ENCODE results near the gene COL15A1. TPM values are rescaled to one million over a fixed set of nuclear protein-coding genes. Genes with fewer than 3 reads are reported as not detected.

The COL15A1 gene
- total and polyA plus RNA-seq, 2 of the 13 experiments (the other 11 are each of a cell fraction or from before 2014, with no cell fraction given): not detected

DNA sequence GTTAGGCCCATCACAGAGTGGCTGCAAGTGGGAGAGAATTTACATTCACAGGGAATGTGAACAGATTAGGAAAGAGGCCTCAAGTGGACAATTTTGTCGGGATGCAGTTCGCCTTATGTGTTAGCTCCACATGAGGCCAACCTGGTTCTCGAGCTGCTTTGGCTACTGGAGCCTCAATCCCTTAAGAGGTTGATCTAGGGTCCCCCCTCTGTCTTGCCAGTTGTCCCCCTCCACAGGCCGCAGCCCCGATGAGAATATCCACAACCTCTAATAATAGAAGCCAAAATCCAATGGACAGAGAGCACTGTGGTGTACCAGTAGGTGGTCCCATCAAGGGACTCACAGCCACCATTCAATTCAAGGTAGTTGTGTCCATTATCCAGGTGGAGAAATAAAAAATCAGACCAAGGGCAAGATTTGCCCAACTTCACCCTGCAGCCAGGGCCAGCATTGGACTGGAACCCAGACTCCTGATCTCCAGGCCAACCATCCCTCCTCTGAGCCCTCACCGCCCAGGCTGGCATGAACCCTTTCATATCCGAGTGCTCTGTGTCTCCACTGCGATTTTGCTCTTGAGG is 1.7 kb upstream of the COL15A1 start:
- Histone ChIP-seq H3K4me1 (ENCODE audit: insufficient read depth, low read length) (no peaks in the 10 kb centered on the region), H2AFZ (ENCODE audit: low read length) (no peak overlapping the region), H3K79me2 (ENCODE audit: insufficient read depth, low read length) (no peaks in the 10 kb centered on the region), H3K4me3 (replicated peaks in 1 of 3; ENCODE audit: insufficient read depth in 1 of 3, low read depth in 2 of 3, low read length in 3 of 3) (no peak overlapping the region), H3K4me2 (ENCODE audit: low read depth, low read length) (no peak overlapping the region), H3K36me3 (replicated peaks in 1 of 2; ENCODE audit: control insufficient read depth in 1 of 2, insufficient read depth in 2 of 2, low read length in 2 of 2) (no peaks in the 10 kb centered on the region), H3K9me3 (ENCODE audit: low read length) (no peaks in the 10 kb centered on the region), H3K27me3 (ENCODE audit: control insufficient read depth in 1 of 2, insufficient read depth in 2 of 2, low read length in 2 of 2) (peaks cover 0 to 22% of the 10 kb centered on the region in 2 experiments; a peak in 3 of 5 replicates), H3K27ac (ENCODE audit: extremely low read length, insufficient read depth, low read length) (no peak overlapping the region), H4K20me1 (ENCODE audit: insufficient read depth, low read length) (no peaks in the 10 kb centered on the region), H3K9ac (ENCODE audit: insufficient read depth, low read depth, low read length) (no peak overlapping the region)
- CTCF ChIA-PET (ENCODE audit: low intra/inter-chr PET ratio, low total read pairs): no interaction called here
- WGBS (ENCODE audit: low lambda C conversion rate): 14% methylated on average over 6 of the region's 8 CpGs
- TF ChIP-seq, protein P1, sequence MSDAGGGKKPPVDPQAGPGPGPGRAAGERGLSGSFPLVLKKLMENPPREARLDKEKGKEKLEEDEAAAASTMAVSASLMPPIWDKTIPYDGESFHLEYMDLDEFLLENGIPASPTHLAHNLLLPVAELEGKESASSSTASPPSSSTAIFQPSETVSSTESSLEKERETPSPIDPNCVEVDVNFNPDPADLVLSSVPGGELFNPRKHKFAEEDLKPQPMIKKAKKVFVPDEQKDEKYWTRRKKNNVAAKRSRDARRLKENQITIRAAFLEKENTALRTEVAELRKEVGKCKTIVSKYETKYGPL (CRISPR knock-in tag; IDR thresholded peaks at IDR 0.05): no peak
- no peak for TF ChIP-seq MED1 (CRISPR knock-in tag; IDR thresholded peaks at IDR 0.05)
- TF ChIP-seq, protein P2, sequence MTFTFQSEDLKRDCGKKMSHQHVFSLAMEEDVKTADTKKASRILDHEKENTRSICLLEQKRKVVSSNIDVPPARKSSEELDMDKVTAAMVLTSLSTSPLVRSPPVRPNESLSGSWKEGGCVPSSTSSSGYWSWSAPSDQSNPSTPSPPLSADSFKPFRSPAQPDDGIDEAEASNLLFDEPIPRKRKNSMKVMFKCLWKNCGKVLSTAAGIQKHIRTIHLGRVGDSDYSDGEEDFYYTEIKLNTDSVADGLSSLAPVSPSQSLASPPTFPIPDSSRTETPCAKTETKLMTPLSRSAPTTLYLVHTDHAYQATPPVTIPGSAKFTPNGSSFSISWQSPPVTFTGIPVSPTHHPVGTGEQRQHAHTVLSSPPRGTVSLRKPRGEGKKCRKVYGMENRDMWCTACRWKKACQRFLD (CRISPR knock-in tag; IDR thresholded peaks at IDR 0.05; ENCODE audit: borderline replicate concordance): no peak
- TF ChIP-seq CREM (IDR thresholded peaks at IDR 0.05): no peak
- TF ChIP-seq CREM (CRISPR knock-in tag; IDR thresholded peaks at IDR 0.05): no peak
- TF ChIP-seq, protein P3, sequence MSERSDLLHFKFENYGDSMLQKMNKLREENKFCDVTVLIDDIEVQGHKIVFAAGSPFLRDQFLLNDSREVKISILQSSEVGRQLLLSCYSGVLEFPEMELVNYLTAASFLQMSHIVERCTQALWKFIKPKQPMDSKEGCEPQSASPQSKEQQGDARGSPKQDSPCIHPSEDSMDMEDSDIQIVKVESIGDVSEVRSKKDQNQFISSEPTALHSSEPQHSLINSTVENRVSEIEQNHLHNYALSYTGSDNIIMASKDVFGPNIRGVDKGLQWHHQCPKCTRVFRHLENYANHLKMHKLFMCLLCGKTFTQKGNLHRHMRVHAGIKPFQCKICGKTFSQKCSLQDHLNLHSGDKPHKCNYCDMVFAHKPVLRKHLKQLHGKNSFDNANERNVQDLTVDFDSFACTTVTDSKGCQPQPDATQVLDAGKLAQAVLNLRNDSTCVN (CRISPR knock-in tag; IDR thresholded peaks at IDR 0.05; ENCODE audit: borderline replicate concordance): no peak
- TF ChIP-seq NFKB2 (CRISPR knock-in tag; IDR thresholded peaks at IDR 0.05; ENCODE audit: borderline replicate concordance): no peak
- no peak for TF ChIP-seq ZNF317 (CRISPR knock-in tag; IDR thresholded peaks at IDR 0.05)
- DNase-seq (ENCODE audit: low spot score) (no peak), ATAC-seq (no peak), FAIRE-seq (no peak)
- no TSS peak for BruUV-seq (replicated peaks)
- in situ Hi-C loops (cut with HindIII; ENCODE audit: extremely low pct_ligation_motif_present, low pct_unique_long_range_greater_than_20kb): no loop called here
- POLR2A ChIA-PET: no interaction called here
- intact Hi-C loops (cut with micrococcal nuclease; ENCODE audit: unreplicated experiment): no loop called here
